ENCODE data around the gene NUCKS1.

DNA sequence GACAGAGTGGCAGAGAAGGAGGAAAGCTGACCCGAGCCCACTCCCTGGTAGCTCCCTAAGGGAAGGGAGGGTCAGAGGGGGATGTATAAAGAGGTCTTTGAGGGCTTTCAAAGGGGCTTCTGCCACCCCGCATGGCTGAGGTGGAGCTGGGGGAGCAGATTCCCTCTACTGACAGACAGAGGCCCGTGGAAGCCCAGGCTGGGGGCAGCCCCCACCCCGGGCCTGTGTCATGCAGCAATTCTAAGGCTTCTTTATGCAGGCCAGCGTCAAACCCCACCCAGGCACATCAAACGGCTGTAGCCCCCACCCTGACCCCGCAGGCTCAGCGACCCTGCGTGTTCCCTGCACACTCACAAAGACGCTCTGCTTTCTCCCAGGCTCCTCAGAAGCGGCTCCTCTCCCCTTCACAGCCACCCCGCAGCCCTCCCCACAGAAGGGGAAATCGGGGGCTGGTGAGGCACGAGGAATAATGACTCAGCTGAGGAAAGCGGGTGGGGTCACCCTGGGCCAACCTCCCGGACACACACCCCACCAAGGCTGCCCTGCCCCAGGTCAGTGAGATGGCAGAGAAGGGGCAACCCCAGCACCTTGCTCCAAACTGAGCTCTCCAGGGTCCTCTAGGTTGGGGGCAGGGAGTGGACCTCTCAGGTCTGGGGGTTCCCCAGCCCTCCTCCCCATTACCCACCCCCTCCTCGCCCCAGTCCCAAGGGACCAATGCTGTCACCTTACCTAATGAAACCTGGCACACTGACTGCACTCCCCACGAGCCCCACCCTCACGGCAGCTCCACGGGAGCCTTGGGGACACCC is 80.4 kb downstream of the NUCKS1 start:
- TF ChIP-seq CTCF (IDR thresholded peaks at IDR 0.05; ENCODE audit: insufficient read depth, low read length, poor library complexity, severe bottlenecking) (no peak), EZH2phosphoT487 (conservative IDR thresholded peaks at IDR 0.05; ENCODE audit: low read length) (no peak)
